ENCODE measurements around the gene LRP5.

The LRP5 gene

DNA sequence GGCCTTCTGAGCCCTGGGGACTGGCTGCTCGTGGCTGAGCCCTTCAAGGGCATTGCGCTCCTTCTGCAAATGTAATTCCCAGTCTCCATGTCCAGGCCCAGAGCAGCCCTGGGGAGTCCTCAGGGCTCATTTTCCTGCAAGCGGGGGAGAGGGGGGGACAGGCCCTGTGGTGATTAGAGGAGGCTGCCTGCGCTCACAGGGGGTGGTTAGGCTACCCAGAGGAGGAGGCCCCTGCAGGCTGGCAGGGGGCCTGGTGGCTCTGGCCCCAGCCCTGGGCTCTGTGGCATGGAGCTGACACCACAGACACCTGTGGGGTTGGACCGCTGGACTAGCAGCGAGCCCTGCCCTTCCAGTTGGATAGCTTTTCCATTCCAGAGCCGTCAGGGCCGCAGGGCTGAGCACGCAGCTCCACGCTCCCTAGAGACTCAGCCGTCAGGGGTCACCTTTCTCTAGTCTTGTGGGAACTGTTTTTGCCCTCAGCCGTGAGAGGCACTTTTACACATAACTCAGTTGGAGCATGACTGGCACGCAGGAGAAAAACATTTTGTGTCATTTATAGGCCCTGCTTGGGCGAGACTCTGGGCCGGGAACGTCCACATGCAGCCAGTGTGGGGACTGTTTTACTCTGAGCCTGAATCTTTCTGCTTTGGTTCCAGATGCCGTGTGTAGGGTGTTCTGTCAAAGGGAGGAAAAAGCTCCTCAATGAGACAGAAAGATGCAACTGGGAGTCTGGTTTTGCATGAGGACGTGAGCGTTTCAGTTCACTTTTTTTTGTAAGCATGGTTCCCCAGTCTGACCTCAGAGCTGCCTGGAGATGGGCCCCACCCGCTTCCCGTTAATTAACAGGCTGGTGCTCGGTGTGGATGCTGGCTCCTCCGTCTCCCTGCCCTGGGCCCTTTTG, 58.1 kb downstream of the LRP5 start:
- DNase-seq (ENCODE audit: low read depth) = no peak

DNA sequence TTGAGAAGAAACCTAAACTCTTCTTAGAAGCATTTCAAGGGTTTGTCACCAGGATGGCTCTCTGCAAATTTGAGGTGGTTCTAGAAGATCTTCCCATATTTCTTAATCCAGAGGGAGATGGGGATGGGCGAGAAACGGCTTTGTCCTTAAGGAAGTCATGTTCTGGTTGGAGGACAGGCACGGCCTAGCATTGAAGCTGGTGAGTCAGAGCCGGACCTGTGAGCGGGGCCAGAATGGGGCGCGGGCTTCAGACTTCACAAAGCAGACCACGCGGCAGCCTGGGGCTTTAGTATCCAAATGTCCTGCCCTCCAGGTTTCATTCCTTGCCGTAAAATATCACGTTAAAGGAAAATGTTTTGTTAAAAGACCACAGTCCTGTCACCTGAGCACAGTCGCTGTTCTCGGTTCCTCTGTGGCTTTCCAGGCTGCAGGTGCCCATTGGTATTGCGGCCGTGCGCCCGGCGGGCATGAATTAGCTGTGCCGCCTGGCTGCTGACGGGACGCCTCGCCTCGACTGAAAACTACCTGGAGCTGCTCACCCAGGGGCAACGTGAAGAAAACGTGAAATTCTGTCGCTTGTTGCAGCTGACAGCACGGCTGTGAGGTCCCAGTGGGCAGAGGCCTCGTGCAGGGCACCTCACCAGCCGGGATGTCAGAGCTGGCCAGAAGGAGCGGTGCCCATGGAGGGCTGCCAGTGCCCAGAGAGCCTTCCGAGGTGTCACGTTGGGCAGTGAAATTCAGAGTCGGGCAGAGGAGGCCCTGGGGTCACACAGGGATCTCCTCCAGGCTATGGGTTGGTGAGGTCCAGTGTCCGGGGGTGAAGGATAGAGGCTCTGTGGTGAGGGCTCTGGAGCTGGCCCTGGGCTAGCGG, 59.0 kb downstream of the LRP5 start:
- no peak overlapping the region for H3K4me3 ChIP-seq (ENCODE audit: low read length)
- TF ChIP-seq, protein P1, sequence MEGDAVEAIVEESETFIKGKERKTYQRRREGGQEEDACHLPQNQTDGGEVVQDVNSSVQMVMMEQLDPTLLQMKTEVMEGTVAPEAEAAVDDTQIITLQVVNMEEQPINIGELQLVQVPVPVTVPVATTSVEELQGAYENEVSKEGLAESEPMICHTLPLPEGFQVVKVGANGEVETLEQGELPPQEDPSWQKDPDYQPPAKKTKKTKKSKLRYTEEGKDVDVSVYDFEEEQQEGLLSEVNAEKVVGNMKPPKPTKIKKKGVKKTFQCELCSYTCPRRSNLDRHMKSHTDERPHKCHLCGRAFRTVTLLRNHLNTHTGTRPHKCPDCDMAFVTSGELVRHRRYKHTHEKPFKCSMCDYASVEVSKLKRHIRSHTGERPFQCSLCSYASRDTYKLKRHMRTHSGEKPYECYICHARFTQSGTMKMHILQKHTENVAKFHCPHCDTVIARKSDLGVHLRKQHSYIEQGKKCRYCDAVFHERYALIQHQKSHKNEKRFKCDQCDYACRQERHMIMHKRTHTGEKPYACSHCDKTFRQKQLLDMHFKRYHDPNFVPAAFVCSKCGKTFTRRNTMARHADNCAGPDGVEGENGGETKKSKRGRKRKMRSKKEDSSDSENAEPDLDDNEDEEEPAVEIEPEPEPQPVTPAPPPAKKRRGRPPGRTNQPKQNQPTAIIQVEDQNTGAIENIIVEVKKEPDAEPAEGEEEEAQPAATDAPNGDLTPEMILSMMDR (IDR thresholded peaks at IDR 0.05; ENCODE audit: insufficient read depth, low read depth, low read length, missing control alignments) = no peak
- peak; percentile 16 for DNase-seq (ENCODE audit: low read depth)

More for the DNA sequence above, 58.1 kb downstream of the LRP5 start:
- TF ChIP-seq, protein P1 (IDR thresholded peaks at IDR 0.05; ENCODE audit: insufficient read depth, low read depth, low read length, missing control alignments) = no peak
- H3K4me3 ChIP-seq (ENCODE audit: low read length) = no peak overlapping the region

DNA sequence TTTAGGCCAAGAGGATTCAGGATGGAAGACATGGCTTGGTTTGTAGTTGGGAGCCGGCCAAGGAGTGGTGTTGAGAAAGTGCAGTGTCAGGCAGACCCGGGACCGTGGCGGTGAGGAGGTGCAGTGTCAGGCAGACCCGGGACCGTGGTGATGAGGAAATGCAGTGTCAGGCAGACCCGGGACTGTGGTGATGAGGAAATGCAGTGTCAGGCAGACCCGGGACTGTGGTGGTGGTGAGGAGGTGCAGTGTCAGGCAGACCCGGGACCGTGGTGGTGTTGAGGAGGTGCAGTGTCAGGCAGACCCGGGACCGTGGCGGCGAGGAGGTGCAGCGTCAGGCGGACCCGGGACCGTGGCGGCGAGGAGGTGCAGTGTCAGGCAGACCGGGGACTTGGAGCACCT, 59.7 kb downstream of the LRP5 start:
- TF ChIP-seq, protein P1 (IDR thresholded peaks at IDR 0.05; ENCODE audit: insufficient read depth, low read depth, low read length, missing control alignments) = no peak
- no peak for DNase-seq (ENCODE audit: low read depth)
- no peak overlapping the region for H3K4me3 ChIP-seq (ENCODE audit: low read length)

DNA sequence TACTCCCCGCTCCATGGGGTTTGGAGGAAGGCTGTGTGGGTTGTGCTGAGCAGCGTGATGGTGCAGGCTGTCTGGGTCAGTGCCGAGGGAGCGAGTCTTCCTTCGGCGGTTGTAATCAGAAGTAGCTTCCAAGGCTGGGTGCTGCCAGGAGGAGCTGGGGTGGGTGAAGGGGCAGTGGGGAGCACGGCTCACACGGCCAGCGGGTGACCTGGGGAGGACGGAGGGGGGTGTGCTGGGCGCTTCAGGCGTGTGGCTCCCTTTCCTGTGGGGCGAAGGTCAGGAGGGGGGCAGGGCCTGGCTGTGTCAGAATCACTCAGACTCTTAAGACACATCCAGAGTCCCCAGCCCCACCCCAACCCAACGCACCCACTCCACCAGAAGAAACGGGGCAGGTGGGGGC, 60.2 kb downstream of the LRP5 start:
- no peak overlapping the region for H3K4me3 ChIP-seq (ENCODE audit: low read length)
- no peak for DNase-seq (ENCODE audit: low read depth)
- TF ChIP-seq, protein P1 (IDR thresholded peaks at IDR 0.05; ENCODE audit: insufficient read depth, low read depth, low read length, missing control alignments) = no peak

DNA sequence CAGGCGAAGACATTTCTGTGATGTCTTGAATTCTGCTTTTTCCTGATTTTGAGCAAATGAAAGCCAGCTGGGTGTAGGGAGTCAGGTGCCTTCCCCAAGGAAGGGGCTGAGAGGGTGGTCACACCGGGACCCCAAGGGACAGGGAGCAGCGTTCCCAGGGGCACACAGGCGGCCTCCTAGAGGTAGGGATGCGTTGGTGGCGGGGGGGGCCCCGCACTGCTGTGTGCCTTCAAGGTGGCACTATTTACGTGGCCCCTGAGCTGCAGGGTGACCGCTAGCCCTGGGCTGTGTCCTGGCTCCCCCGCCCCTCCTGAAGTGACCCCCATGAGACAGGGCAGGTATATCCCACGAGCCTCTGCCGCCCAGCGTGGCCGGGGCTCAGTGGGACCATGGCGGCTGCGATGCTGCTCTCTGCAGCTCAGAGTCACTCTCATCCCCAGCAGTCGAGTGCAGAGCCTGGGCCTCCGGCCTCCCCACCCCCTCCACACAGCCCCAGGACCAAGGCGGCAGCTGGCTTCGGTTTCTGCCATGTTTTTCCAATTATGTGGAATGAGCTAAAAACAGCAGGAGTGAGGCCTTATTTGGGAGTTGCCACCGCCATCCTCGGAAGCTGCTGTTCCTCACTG, 60.9 kb downstream of the LRP5 start:
- DNase-seq (ENCODE audit: low read depth) = no peak
- no peak overlapping the region for H3K4me3 ChIP-seq (ENCODE audit: low read length)
- TF ChIP-seq, protein P1 (IDR thresholded peaks at IDR 0.05; ENCODE audit: insufficient read depth, low read depth, low read length, missing control alignments) = no peak

DNA sequence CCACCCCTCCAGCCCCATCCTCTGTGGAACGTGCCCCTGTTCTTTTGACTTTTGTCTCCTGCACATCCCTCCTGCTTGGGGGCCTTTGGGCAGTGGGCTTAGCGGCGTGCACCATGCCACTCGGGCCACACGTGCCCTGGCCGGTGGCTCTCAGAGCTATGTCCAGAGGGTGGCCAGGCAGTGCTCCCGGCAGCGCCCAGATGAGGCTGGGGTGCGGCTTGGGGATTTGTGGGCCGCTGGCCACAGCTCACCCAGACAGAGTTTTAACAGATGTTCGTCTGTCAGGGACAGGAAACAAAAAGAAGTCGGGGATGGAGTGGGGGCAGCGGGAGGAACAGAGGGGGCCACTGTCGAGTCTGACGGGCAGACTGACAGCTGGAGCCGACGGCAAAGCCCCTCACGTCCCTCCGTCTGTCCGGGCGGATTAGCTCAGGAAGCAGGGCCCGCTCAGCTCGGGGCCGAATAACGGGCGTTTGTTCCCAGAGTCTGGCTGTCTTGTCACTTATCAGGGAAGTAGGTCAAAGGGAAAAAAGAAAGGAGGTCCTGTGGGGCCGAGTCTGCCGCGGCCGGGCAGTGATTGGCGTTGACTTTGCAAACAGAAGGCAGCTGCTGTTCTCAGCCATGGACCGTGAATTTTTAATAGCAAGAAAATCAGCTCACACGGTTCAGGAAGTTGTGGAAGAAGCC, 61.6 kb downstream of the LRP5 start:
- TF ChIP-seq, protein P1 (IDR thresholded peaks at IDR 0.05; ENCODE audit: insufficient read depth, low read depth, low read length, missing control alignments) = no peak
- H3K4me3 ChIP-seq (ENCODE audit: low read length) = no peak overlapping the region
- no peak for DNase-seq (ENCODE audit: low read depth)

All from epithelial cell of esophagus (primary cell).